Vagina (tissue), 2 donors: ENCODE results near the gene RORC.

Experiments
- CTCF ChIP-seq, 3 experiments: fragments of 450-650 bp in 2 of 3; fragments of 200-600 bp in 1 of 3; sonication (generic) in 1 of 3; IDR thresholded peaks; one replicate each; pipeline ENCODE4 v1.5.1; 2017 to 2019; ENCODE audit warnings: antibody characterized with exemption in 3 of 3, mild to moderate bottlenecking in 2 of 3, moderate library complexity in 2 of 3
- POLR2A ChIP-seq, 2 donors: fragments of 450-650 bp; IDR thresholded peaks; one replicate each; pipeline ENCODE4 v1.6.1; 2017; ENCODE audit warnings: antibody characterized with exemption in 2 of 2, mild to moderate bottlenecking in 2 of 2, moderate library complexity in 2 of 2
- POLR2AphosphoS5 ChIP-seq, 2 donors: sonication (generic); formaldehyde crosslinking; IDR thresholded peaks; one replicate each; pipeline ENCODE4 v1.9.0; 2017; ENCODE audit warnings: antibody characterized with exemption in 2 of 2, mild to moderate bottlenecking in 2 of 2, low read depth in 1 of 2; ENCODE audit not compliant: insufficient read depth in 1 of 2

DNA sequence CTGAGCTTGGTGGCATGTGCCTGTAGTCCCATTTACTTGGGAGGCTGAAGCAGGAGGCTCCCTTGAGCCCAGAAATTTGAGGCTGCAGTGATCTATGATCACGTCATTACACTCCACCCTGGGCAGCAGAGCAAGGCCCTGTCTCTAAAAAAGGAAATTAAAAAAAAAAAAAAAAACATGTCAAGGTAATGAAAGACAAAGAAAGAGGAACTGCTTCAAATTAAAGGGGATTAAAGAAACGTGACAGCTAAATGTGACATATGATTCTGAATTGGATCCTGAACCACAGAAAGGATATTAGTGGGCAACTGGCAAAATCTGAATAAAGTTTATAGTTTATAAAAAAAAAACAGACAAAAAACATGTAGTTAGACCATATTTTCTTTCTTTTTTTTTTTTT, 11.8 kb upstream of the RORC start:
- no peak for TF ChIP-seq POLR2A (IDR thresholded peaks at IDR 0.05)
- TF ChIP-seq CTCF (IDR thresholded peaks at IDR 0.05), result no peak
- no peak for TF ChIP-seq POLR2AphosphoS5 (IDR thresholded peaks at IDR 0.05; ENCODE audit: insufficient read depth in 1 of 2, low read depth in 1 of 2)
